ENCODE measurements around the gene DCAF6.
A peak's percentile ranks its signal among the peaks of the same experiment; 100 is the strongest.

DCAF6 gene

DNA sequence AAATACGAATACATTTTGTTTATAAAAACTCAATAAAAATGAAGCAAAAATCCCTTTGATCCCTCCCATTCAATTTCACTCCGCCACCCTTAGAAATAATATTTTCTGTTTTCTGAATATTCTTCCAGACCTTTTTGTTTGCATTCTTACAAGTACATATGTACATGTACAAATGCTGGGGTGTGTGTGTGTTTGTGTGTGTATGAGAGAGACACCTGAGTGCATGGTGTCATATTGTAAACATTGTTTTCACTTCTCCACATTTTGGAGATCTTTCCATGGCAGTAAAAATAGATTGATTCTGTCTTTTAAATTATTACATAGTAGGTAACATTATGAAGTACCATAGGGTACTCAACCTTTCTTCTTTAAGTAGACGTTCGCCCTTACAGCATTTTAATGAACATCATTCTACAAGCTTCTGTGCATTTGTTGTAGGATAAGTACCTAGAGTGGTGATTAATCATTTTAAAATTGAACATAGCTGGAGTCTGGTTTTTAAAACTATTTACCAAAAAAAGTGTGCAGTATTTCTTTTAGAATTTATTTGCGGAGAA lies 1.7 kb downstream of the DCAF6 start:
- peak overlapping the region; percentile 96 for H3K9ac ChIP-seq (ENCODE audit: low read length)
- DNase-seq (ENCODE audit: low read depth) = peak; percentile 8
- H3K4me1 ChIP-seq (ENCODE audit: control insufficient read depth, insufficient read depth, low read length) = peaks cover 23% of the 10 kb centered on the region
- no peaks in the 10 kb centered on the region for H3K36me3 ChIP-seq (ENCODE audit: control insufficient read depth, insufficient read depth, low read length, severe bottlenecking)
- H3K4me3 ChIP-seq (ENCODE audit: low read length) = peak overlapping the region; percentile 95
- no peaks in the 10 kb centered on the region for H3K9me3 ChIP-seq (ENCODE audit: control insufficient read depth, low read length)
- no peaks in the 10 kb centered on the region for H3K27me3 ChIP-seq (replicated peaks; ENCODE audit: control insufficient read depth, insufficient read depth, low read length)

DNA sequence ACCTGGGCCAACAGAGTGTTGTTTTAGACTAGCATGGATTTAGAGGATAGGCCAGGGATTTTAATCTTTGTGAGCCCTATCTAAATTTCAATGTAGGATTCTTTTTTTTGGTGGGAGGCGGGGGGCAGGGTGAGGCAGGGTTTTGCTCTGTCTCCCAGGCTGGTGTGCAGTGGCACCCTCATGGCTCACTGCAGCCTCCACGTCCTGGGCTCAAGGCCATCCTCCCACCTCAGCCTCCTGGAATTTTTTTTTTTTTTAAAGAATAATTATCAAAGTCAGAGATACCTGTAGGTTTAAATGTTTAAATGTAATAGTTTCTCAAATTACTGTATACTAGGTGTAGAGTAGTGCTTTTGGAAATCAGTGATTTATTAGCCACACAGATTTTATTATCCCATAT lies 3.8 kb downstream of the DCAF6 start:
- no peak for DNase-seq (ENCODE audit: low read depth)
- Histone ChIP-seq H3K27me3 (replicated peaks; ENCODE audit: control insufficient read depth, insufficient read depth, low read length) (no peaks in the 10 kb centered on the region), H3K4me3 (ENCODE audit: low read length) (no peak overlapping the region), H3K9ac (ENCODE audit: low read length) (no peak overlapping the region), H3K4me1 (ENCODE audit: control insufficient read depth, insufficient read depth, low read length) (peaks cover 17% of the 10 kb centered on the region), H3K9me3 (ENCODE audit: control insufficient read depth, low read length) (no peaks in the 10 kb centered on the region), H3K36me3 (ENCODE audit: control insufficient read depth, insufficient read depth, low read length, severe bottlenecking) (peaks cover 3% of the 10 kb centered on the region)

DNA sequence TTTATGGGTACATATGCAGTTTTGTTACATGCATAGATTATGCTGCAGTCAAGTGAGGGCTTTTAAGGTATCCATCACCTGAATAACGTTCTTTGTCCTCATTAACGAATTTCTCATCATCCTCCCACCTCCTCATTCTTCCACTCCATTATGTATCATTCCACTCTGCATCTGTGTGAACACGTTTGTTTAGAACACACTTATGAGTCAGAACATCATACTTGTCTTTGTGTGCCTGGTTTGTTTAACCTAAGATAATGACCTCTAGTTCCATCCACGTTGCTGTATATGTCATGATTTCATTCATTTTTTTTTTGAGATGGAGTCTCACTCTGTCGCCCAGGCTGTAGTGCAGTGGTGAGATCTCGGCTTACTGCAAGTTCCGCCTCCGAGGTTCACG lies 7.1 kb downstream of the DCAF6 start:
- H3K36me3 ChIP-seq (ENCODE audit: control insufficient read depth, insufficient read depth, low read length, severe bottlenecking) = peaks cover 3% of the 10 kb centered on the region
- DNase-seq (ENCODE audit: low read depth) = no peak
- no peak overlapping the region for H3K9ac ChIP-seq (ENCODE audit: low read length)
- H3K4me3 ChIP-seq (ENCODE audit: low read length) = no peak overlapping the region
- H3K9me3 ChIP-seq (ENCODE audit: control insufficient read depth, low read length) = no peaks in the 10 kb centered on the region
- H3K4me1 ChIP-seq (ENCODE audit: control insufficient read depth, insufficient read depth, low read length) = peaks cover 12% of the 10 kb centered on the region
- H3K27me3 ChIP-seq (replicated peaks; ENCODE audit: control insufficient read depth, insufficient read depth, low read length) = no peaks in the 10 kb centered on the region

DNA sequence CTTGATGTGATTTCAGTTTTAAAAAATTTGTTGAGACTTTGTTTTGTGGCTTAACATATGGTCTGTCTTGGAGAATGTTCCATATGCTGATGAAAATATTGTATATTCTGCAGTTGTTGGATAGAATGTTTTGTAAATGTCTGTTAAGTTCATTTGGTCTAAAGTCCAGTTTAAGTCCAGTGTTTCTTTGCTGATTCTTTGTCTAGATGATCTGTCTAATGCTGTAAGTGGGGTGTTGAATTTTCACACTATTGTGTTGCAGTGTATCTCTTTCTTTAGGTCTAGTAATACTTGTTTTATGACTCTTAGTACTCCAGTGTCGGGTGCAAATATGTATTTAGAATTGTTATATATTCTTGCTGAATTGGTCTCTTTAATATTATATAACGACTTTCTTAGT lies 11.2 kb downstream of the DCAF6 start:
- H3K27me3 ChIP-seq (replicated peaks; ENCODE audit: control insufficient read depth, insufficient read depth, low read length) = no peaks in the 10 kb centered on the region
- H3K4me1 ChIP-seq (ENCODE audit: control insufficient read depth, insufficient read depth, low read length) = peaks cover 16% of the 10 kb centered on the region
- H3K9ac ChIP-seq (ENCODE audit: low read length) = no peak overlapping the region
- no peaks in the 10 kb centered on the region for H3K9me3 ChIP-seq (ENCODE audit: control insufficient read depth, low read length)
- no peak for DNase-seq (ENCODE audit: low read depth)
- H3K4me3 ChIP-seq (ENCODE audit: low read length) = no peak overlapping the region
- peaks cover 18% of the 10 kb centered on the region for H3K36me3 ChIP-seq (ENCODE audit: control insufficient read depth, insufficient read depth, low read length, severe bottlenecking)

DNA sequence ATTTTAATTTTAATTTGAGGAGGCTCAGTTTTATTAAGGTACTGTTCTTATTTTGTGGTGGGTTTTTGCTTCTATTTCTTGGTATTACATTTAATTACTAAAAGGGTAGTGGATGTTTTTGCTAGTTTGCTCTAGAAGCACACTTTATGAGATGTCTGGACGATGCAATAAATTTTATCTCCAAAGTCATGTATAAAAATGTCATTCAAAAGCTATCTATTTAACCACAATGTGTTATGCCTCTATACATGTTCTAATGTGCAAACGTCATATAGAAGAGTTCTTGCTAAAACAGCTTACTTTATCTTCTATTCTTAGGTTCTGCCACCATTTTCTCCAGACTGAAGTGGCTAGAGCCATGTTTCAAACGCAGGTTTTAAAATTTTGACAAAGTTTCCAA lies 13.3 kb downstream of the DCAF6 start:
- H3K36me3 ChIP-seq (ENCODE audit: control insufficient read depth, insufficient read depth, low read length, severe bottlenecking) = peaks cover 36% of the 10 kb centered on the region
- H3K9me3 ChIP-seq (ENCODE audit: control insufficient read depth, low read length) = no peaks in the 10 kb centered on the region
- peaks cover 16% of the 10 kb centered on the region for H3K4me1 ChIP-seq (ENCODE audit: control insufficient read depth, insufficient read depth, low read length)
- no peak for DNase-seq (ENCODE audit: low read depth)
- no peak overlapping the region for H3K9ac ChIP-seq (ENCODE audit: low read length)
- H3K4me3 ChIP-seq (ENCODE audit: low read length) = no peak overlapping the region
- no peaks in the 10 kb centered on the region for H3K27me3 ChIP-seq (replicated peaks; ENCODE audit: control insufficient read depth, insufficient read depth, low read length)

DNA sequence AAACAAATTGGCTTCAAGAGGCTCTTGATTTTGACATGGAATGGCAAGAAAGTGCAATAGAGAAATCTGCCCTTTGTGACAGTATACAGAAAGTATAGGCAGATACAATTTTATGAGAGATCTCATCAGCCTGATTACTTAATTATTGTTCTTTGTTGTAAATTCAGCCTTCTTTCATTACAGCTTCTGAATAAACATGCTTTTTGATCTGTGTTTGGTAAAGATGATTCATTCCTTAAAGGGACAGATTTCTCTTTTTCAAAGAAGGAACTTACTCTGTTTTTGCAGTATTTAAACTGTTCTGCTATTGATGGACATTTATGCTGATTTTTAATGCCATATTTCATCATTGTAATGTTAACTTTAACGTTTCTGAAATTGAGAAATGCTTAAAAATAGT lies 14.1 kb downstream of the DCAF6 start:
- no peak for DNase-seq (ENCODE audit: low read depth)
- Histone ChIP-seq H3K36me3 (ENCODE audit: control insufficient read depth, insufficient read depth, low read length, severe bottlenecking) (peaks cover 44% of the 10 kb centered on the region), H3K4me3 (ENCODE audit: low read length) (no peak overlapping the region), H3K9me3 (ENCODE audit: control insufficient read depth, low read length) (no peaks in the 10 kb centered on the region), H3K4me1 (ENCODE audit: control insufficient read depth, insufficient read depth, low read length) (peaks cover 16% of the 10 kb centered on the region), H3K9ac (ENCODE audit: low read length) (no peak overlapping the region), H3K27me3 (replicated peaks; ENCODE audit: control insufficient read depth, insufficient read depth, low read length) (no peaks in the 10 kb centered on the region)

DNA sequence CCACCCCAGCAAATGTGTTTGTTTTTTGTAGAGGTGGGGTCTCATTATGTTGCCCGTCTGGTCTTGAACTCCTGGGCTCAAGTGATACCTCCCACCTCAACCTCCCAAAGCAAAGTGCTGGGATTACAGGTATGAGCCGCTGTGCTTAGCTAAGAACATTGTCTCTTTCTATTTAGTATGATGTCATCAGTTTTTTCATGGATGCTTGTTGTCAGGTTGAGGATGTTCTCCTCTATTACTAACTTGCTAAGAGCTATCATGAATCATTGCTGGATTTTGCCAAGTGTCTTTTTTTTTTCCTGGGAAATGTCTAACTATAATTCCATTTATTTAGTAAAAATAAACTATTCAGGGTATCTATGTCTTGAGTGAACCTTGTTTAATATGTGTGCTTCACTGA lies 19.4 kb downstream of the DCAF6 start:
- H3K4me1 ChIP-seq (ENCODE audit: control insufficient read depth, insufficient read depth, low read length) = peaks cover 7% of the 10 kb centered on the region
- H3K4me3 ChIP-seq (ENCODE audit: low read length) = no peak overlapping the region
- peaks cover 51% of the 10 kb centered on the region for H3K36me3 ChIP-seq (ENCODE audit: control insufficient read depth, insufficient read depth, low read length, severe bottlenecking)
- DNase-seq (ENCODE audit: low read depth) = no peak
- no peaks in the 10 kb centered on the region for H3K27me3 ChIP-seq (replicated peaks; ENCODE audit: control insufficient read depth, insufficient read depth, low read length)
- H3K9me3 ChIP-seq (ENCODE audit: control insufficient read depth, low read length) = no peaks in the 10 kb centered on the region
- no peak overlapping the region for H3K9ac ChIP-seq (ENCODE audit: low read length)

DNA sequence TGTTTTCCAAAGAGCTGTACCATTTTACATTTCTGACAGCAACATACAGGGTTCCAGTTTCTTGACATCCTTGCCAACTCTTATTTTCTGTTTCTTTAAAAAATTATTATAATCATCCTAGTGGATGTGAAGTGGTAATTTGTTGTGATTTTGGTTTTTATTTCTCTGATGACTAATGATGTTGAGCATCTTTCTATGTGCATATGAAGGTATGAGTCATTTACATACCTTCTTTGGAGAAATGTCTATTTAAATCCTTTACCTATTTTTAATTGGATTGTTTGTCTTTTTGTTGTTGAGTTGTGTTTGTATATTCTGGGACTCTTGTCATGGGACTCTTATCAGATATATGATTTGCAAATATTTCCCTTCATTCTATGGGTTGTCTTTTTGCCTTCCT lies 21.2 kb downstream of the DCAF6 start:
- H3K4me3 ChIP-seq (ENCODE audit: low read length) = no peak overlapping the region
- H3K9ac ChIP-seq (ENCODE audit: low read length) = no peak overlapping the region
- no peak for DNase-seq (ENCODE audit: low read depth)
- H3K36me3 ChIP-seq (ENCODE audit: control insufficient read depth, insufficient read depth, low read length, severe bottlenecking) = peaks cover 46% of the 10 kb centered on the region
- no peaks in the 10 kb centered on the region for H3K27me3 ChIP-seq (replicated peaks; ENCODE audit: control insufficient read depth, insufficient read depth, low read length)
- no peaks in the 10 kb centered on the region for H3K9me3 ChIP-seq (ENCODE audit: control insufficient read depth, low read length)
- H3K4me1 ChIP-seq (ENCODE audit: control insufficient read depth, insufficient read depth, low read length) = no peaks in the 10 kb centered on the region

DNA sequence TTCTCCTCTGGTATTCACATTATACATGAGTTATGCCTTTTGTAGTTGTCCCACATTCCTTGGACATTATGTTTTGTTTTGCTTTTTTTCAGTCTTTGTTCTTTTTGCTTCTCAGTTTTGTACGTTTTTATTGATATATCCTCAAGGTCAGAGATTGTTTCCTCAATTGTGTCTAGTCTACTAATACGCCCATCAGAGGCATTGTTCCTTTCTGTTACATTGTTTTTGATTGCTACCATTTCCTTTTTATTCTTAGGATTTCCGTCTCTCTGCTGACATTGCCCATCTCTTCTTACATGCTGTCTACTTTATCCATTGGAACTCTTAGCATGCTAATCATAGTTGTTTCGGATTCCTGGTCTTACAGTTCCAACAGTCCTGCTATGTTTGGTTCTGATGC lies 28.2 kb downstream of the DCAF6 start:
- no peaks in the 10 kb centered on the region for H3K9me3 ChIP-seq (ENCODE audit: control insufficient read depth, low read length)
- peaks cover 8% of the 10 kb centered on the region for H3K4me1 ChIP-seq (ENCODE audit: control insufficient read depth, insufficient read depth, low read length)
- H3K36me3 ChIP-seq (ENCODE audit: control insufficient read depth, insufficient read depth, low read length, severe bottlenecking) = peaks cover 36% of the 10 kb centered on the region
- no peak overlapping the region for H3K9ac ChIP-seq (ENCODE audit: low read length)
- DNase-seq (ENCODE audit: low read depth) = no peak
- H3K27me3 ChIP-seq (replicated peaks; ENCODE audit: control insufficient read depth, insufficient read depth, low read length) = no peaks in the 10 kb centered on the region
- H3K4me3 ChIP-seq (ENCODE audit: low read length) = no peak overlapping the region

DNA sequence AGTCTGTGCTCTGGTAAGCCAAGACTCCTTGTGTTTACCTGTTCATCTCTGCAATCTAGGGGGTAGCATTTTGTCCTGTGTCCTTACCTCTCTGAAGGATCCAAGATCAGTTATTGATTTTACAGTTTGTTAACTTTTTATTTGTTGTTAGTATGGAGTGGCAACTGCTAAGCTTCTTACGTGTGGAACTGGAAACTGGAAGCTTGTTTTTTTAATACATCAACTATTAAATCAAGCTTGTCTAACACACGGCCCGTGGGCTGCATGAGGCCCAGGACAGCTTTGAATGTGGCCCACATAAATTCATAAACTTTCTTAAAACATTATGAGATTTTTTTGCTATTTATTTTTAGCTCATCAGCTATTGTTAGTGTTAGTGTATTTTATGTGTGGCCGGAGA lies 29.6 kb downstream of the DCAF6 start:
- Histone ChIP-seq H3K9ac (ENCODE audit: low read length) (no peak overlapping the region), H3K4me1 (ENCODE audit: control insufficient read depth, insufficient read depth, low read length) (peaks cover 8% of the 10 kb centered on the region), H3K27me3 (replicated peaks; ENCODE audit: control insufficient read depth, insufficient read depth, low read length) (no peaks in the 10 kb centered on the region), H3K36me3 (ENCODE audit: control insufficient read depth, insufficient read depth, low read length, severe bottlenecking) (peaks cover 48% of the 10 kb centered on the region), H3K9me3 (ENCODE audit: control insufficient read depth, low read length) (no peaks in the 10 kb centered on the region), H3K4me3 (ENCODE audit: low read length) (no peak overlapping the region)
- no peak for DNase-seq (ENCODE audit: low read depth)

DNA sequence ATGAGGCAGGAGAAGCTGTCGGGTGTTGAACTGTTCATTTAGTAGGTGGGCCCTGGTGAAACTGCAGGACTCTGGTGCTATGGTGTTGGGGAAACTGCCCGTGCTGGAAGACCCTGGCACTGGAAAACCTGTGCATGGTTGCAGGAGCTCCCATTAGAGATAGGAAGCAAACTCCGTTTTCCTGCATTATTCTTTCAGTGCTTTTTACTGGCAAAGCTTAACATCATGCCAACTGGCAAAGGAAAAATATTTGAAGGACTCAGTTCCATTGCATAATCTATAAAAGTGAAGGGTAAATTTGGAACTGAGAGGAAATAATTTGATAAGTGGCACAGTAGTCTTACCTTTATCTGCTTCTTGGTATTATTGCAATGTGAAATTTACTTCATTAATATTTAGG lies 32.1 kb downstream of the DCAF6 start:
- H3K36me3 ChIP-seq (ENCODE audit: control insufficient read depth, insufficient read depth, low read length, severe bottlenecking) = peaks cover 64% of the 10 kb centered on the region
- no peak for DNase-seq (ENCODE audit: low read depth)
- H3K27me3 ChIP-seq (replicated peaks; ENCODE audit: control insufficient read depth, insufficient read depth, low read length) = no peaks in the 10 kb centered on the region

DNA sequence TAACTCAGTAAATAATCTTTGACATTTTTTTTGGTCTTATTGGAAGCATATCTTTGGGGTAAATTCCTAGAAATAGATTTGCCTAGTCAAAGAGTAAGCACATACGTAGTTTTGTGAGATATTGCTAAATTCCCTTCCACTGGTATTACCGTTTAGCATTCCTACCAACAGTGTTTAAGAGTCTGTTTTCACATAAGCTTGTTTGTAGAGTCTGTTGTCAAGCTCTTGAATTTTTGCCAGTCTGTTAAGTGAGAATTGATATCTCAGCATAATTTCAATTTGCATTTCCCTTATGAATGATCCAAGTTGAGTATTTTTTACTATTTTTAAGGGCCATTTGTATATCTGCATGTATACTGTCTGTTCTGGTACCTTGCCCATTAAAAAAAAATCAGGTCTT lies 37.3 kb downstream of the DCAF6 start:
- Histone ChIP-seq H3K36me3 (ENCODE audit: control insufficient read depth, insufficient read depth, low read length, severe bottlenecking) (peaks cover 84% of the 10 kb centered on the region), H3K9me3 (ENCODE audit: control insufficient read depth, low read length) (no peaks in the 10 kb centered on the region), H3K9ac (ENCODE audit: low read length) (no peak overlapping the region), H3K4me3 (ENCODE audit: low read length) (no peak overlapping the region), H3K27me3 (replicated peaks; ENCODE audit: control insufficient read depth, insufficient read depth, low read length) (no peaks in the 10 kb centered on the region), H3K4me1 (ENCODE audit: control insufficient read depth, insufficient read depth, low read length) (no peaks in the 10 kb centered on the region)
- no peak for DNase-seq (ENCODE audit: low read depth)

More for the DNA sequence above, 32.1 kb downstream of the DCAF6 start:
- Histone ChIP-seq H3K9ac (ENCODE audit: low read length) (no peak overlapping the region), H3K4me3 (ENCODE audit: low read length) (no peak overlapping the region), H3K9me3 (ENCODE audit: control insufficient read depth, low read length) (no peaks in the 10 kb centered on the region), H3K4me1 (ENCODE audit: control insufficient read depth, insufficient read depth, low read length) (peaks cover 8% of the 10 kb centered on the region)

Measured in adipocyte (in vitro differentiated cells).